Mesendoderm (in vitro differentiated cells): ENCODE results near the gene PPM1M.

Experiments
- DNase-seq: peaks from one replicate; pipeline ENCODE4 v3.0.0; 2013
- H2AK5ac ChIP-seq: 2 replicates; pipeline ENCODE4 v1.6.1; 2013; ENCODE audit warnings: low read length, inconsistent platforms
- H2BK120ac ChIP-seq: 2 replicates; pipeline ENCODE4 v1.6.1; 2013; ENCODE audit warnings: low read depth, mild to moderate bottlenecking, low read length, moderate library complexity, mixed read lengths
- H2BK15ac ChIP-seq: replicated peaks from 2 replicates; pipeline ENCODE4 v1.6.1; 2013; ENCODE audit warnings: low read depth, mild to moderate bottlenecking, moderate library complexity
- H2BK5ac ChIP-seq: 2 replicates; pipeline ENCODE4 v1.6.1; 2013; ENCODE audit warnings: low read length, inconsistent platforms
- H3K18ac ChIP-seq: 2 replicates; pipeline ENCODE4 v1.6.1; 2013; ENCODE audit warnings: mild to moderate bottlenecking, low read length, mixed read lengths
- H3K23ac ChIP-seq: one replicate; pipeline ENCODE4 v1.6.1; 2013; ENCODE audit warnings: low read length
- H3K27ac ChIP-seq: 2 replicates; pipeline ENCODE4 v1.5.1; 2013; ENCODE audit warnings: low read depth, mild to moderate bottlenecking, inconsistent platforms, low read length, moderate library complexity
- H3K27me3 ChIP-seq: 2 replicates; pipeline ENCODE4 v1.6.1; 2013; ENCODE audit warnings: low read length, control low read depth, mild to moderate bottlenecking, inconsistent platforms; ENCODE audit not compliant: insufficient read depth, poor library complexity
- H3K36me3 ChIP-seq: 2 replicates; pipeline ENCODE4 v1.6.1; 2013; ENCODE audit warnings: low read length, inconsistent platforms; ENCODE audit not compliant: control insufficient read depth, insufficient read depth
- H3K4ac ChIP-seq: one replicate; pipeline ENCODE4 v1.6.1; 2013; ENCODE audit warnings: low read depth, mild to moderate bottlenecking, low read length, moderate library complexity
- H3K4me1 ChIP-seq: 2 replicates; pipeline ENCODE4 v1.6.1; 2013; ENCODE audit warnings: low read depth, low read length, inconsistent platforms; ENCODE audit not compliant: control insufficient read depth
- H3K4me2 ChIP-seq: 2 replicates; pipeline ENCODE4 v1.6.1; 2013; ENCODE audit warnings: low read length
- H3K4me3 ChIP-seq: 2 replicates; pipeline ENCODE4 v1.5.1; 2013; ENCODE audit warnings: mild to moderate bottlenecking, low read length
- H3K56ac ChIP-seq: one replicate; pipeline ENCODE4 v1.6.1; 2013; ENCODE audit warnings: low read length
- H3K79me1 ChIP-seq: 2 replicates; pipeline ENCODE4 v1.6.1; 2013; ENCODE audit warnings: low read length, inconsistent platforms
- H3K79me2 ChIP-seq: 2 replicates; pipeline ENCODE4 v1.6.1; 2013; ENCODE audit warnings: mild to moderate bottlenecking, low read length; ENCODE audit not compliant: control insufficient read depth, insufficient read depth
- H3K9ac ChIP-seq: 2 replicates; pipeline ENCODE4 v1.6.1; 2013; ENCODE audit warnings: low read length, inconsistent platforms
- H4K5ac ChIP-seq: one replicate; pipeline ENCODE4 v1.6.1; 2013; ENCODE audit warnings: low read length
- H4K8ac ChIP-seq: one replicate; pipeline ENCODE4 v1.6.1; 2013; ENCODE audit warnings: low read depth, mild to moderate bottlenecking, control low read depth, low read length, moderate library complexity
- WGBS: extraction: QIAGEN DNeasy Blood & Tissue Kit; methylation state at CpG from one replicate; pipeline ENCODE4 v1.1.7; 2013; ENCODE audit warnings: low lambda C conversion rate, missing lambda C conversion rate; ENCODE audit not compliant: insufficient coverage; ENCODE audit errors: extremely low coverage; 5-methylcytosine and 5-hydroxymethylcytosine counted together

Gene PPM1M

DNA sequence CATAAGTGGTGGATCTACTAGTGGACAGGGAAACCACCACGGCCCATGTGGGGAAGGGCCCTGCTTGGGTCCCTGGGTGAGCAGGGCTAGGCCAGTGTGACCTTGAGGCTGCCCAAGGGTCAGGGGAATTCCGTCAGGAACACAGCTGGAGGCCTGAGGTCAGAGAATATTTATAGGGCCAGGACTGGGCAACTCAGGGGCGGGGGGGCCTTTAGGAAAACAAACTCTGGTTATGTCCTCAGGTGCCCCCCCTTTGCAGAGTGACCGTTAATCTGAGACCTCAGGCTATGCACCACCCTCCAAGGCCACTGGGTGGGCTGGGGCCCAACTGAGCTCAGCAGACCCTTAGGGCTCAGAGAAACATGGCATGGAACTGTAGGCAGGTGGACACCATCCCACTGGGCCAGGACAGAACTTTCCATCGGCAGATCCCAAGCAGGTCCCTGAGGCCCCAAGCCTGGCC, 9.1 kb upstream of the PPM1M start:
- no peak overlapping the region for H2AK5ac ChIP-seq
- no peak overlapping the region for H3K18ac ChIP-seq
- H3K4me1 ChIP-seq: peaks cover 13% of the 10 kb centered on the region
- H3K36me3 ChIP-seq: no peaks in the 10 kb centered on the region
- H3K4ac ChIP-seq: no peak overlapping the region
- H3K4me2 ChIP-seq: no peak overlapping the region
- no peak overlapping the region for H2BK120ac ChIP-seq
- no peak overlapping the region for H3K27ac ChIP-seq
- no peak overlapping the region for H3K56ac ChIP-seq
- H3K79me2 ChIP-seq: peaks cover 2% of the 10 kb centered on the region
- no peak overlapping the region for H3K23ac ChIP-seq
- peaks cover 4% of the 10 kb centered on the region for H3K79me1 ChIP-seq
- H4K8ac ChIP-seq: no peak overlapping the region
- WGBS: no CpG with 5 or more reads among the region's 5 CpGs
- H2BK5ac ChIP-seq: no peak overlapping the region
- no peak overlapping the region for H3K4me3 ChIP-seq
- H4K5ac ChIP-seq: no peak overlapping the region
- no peak overlapping the region for H3K9ac ChIP-seq
- H2BK15ac ChIP-seq: no peak overlapping the region
- H3K27me3 ChIP-seq: no peaks in the 10 kb centered on the region
- no peak for DNase-seq

DNA sequence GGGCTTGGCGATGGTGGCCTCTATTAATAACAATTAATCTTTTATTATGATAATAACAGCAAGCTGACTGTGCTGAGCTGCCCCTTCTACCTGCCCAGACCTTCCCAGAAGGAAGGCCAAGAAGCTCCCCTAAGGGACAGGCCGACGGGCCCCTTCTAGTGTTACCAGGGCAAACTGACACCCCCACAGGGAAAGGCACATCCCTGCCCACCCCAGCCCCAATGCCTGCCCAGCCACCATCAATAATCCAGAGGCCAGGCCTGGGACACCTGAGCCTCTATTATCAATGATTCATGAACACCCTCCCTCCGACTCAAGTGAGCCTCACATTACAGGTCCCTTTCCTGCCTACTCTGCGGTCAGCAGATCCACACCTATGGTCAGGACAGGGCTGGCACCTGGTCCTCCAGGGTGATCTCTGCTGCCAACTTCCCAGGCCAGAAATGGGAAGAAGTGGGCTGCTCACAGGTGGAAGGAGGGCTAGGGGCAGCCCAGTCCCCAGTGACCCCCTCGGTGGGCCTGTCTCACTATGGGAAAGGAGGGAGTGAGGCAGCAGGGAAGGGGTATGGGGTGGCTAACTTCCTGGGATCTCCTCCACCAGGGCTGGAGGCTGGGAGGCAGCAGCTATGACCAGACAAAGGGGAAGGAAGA, 8.4 kb upstream of the PPM1M start:
- no peaks in the 10 kb centered on the region for H3K36me3 ChIP-seq
- H4K8ac ChIP-seq: no peak overlapping the region
- H3K79me1 ChIP-seq: peaks cover 4% of the 10 kb centered on the region
- H2BK120ac ChIP-seq: no peak overlapping the region
- peak overlapping the region; percentile 47 for H3K9ac ChIP-seq
- no peak for DNase-seq
- H3K56ac ChIP-seq: peak overlapping the region; percentile 80
- no peak overlapping the region for H4K5ac ChIP-seq
- peak overlapping the region; percentile 13 for H3K27ac ChIP-seq
- H3K18ac ChIP-seq: no peak overlapping the region
- H3K23ac ChIP-seq: no peak overlapping the region
- H3K27me3 ChIP-seq: no peaks in the 10 kb centered on the region
- H3K4ac ChIP-seq: no peak overlapping the region
- peaks cover 13% of the 10 kb centered on the region for H3K4me1 ChIP-seq
- H2BK5ac ChIP-seq: no peak overlapping the region
- no peak overlapping the region for H2AK5ac ChIP-seq
- H2BK15ac ChIP-seq: no peak overlapping the region
- H3K4me3 ChIP-seq: no peak overlapping the region
- WGBS: no CpG with 5 or more reads among the region's 6 CpGs
- no peak overlapping the region for H3K4me2 ChIP-seq
- peaks cover 2% of the 10 kb centered on the region for H3K79me2 ChIP-seq

DNA sequence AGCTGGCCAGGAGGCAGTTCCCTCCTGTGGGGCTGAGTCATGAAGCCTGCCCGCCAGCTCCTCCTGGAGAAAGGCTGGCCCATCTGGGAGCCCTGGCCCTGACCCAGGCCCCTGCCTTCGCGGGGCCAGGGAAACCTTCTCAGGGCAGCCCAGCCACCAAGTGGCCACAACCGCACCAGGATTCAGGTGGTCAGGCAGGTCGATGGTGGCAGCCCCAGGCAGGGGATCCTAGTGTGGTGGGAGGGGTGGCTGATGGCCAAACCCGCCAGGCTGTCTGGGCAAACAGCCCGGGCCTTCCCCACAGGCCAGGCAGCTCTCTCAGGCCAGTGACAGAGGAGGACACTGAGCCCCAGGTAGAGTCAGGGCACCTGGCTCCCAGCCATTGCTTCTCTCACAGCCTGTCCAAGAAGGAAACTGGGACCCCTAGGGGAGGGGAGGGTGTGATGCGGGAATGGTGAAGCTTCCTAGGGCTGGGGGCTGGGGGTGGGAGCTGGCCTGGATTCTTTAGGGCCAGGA, 7.8 kb upstream of the PPM1M start:
- H3K4me2 ChIP-seq: peak overlapping the region; percentile 13
- no peak overlapping the region for H4K5ac ChIP-seq
- peak overlapping the region; percentile 13 for H3K27ac ChIP-seq
- WGBS: no CpG with 5 or more reads among the region's 8 CpGs
- no peak overlapping the region for H3K23ac ChIP-seq
- no peak overlapping the region for H2BK15ac ChIP-seq
- no peak overlapping the region for H2BK120ac ChIP-seq
- DNase-seq: peak; percentile 69
- H3K27me3 ChIP-seq: no peaks in the 10 kb centered on the region
- no peak overlapping the region for H3K18ac ChIP-seq
- no peaks in the 10 kb centered on the region for H3K36me3 ChIP-seq
- H2AK5ac ChIP-seq: no peak overlapping the region
- H3K79me1 ChIP-seq: peaks cover 4% of the 10 kb centered on the region
- H3K4ac ChIP-seq: no peak overlapping the region
- no peak overlapping the region for H2BK5ac ChIP-seq
- H3K4me3 ChIP-seq: no peak overlapping the region
- H3K56ac ChIP-seq: peak overlapping the region; percentile 80
- H3K79me2 ChIP-seq: peaks cover 2% of the 10 kb centered on the region
- H4K8ac ChIP-seq: no peak overlapping the region
- peaks cover 13% of the 10 kb centered on the region for H3K4me1 ChIP-seq
- peak overlapping the region; percentile 62 for H3K9ac ChIP-seq

DNA sequence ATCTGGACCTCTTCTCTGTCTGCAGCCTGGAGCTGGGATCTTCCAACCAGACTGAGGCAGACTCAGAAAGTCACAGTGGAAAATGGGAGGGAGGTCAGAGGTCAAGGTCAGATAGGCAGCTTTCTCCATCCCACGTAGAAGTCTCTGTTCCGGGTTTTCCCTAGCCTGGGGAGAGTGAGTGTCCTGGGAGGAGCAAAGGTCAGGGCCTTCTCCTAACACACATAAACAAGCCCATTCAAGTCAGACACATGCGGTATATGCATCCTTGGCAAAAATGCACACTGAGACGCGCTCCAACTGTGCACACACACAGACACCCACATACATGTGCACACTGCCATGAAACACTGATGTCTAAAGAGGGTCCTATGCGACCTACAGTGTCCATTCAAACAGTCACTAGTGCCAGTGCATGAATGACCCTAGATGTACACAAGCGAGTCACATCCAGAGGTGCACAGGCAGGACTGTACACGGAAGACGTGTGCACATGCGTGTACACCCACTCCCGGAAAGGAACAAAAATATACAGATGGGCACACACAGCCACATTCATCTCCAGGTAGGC, 7.3 kb upstream of the PPM1M start:
- Histone ChIP-seq H3K4ac (no peak overlapping the region), H3K18ac (no peak overlapping the region), H3K79me1 (peaks cover 4% of the 10 kb centered on the region), H3K23ac (no peak overlapping the region), H2BK120ac (no peak overlapping the region), H3K56ac (peak overlapping the region; percentile 83), H3K4me2 (peak overlapping the region; percentile 86), H4K8ac (no peak overlapping the region), H3K9ac (peak overlapping the region; percentile 62), H3K4me3 (peak overlapping the region; percentile 36), H3K27me3 (no peaks in the 10 kb centered on the region), H3K4me1 (peaks cover 13% of the 10 kb centered on the region), H2BK15ac (no peak overlapping the region), H4K5ac (no peak overlapping the region), H2AK5ac (no peak overlapping the region), H3K27ac (no peak overlapping the region), H3K79me2 (peaks cover 2% of the 10 kb centered on the region), H2BK5ac (no peak overlapping the region), H3K36me3 (no peaks in the 10 kb centered on the region)
- no CpG with 5 or more reads among the region's 11 CpGs for WGBS
- DNase-seq: no peak

DNA sequence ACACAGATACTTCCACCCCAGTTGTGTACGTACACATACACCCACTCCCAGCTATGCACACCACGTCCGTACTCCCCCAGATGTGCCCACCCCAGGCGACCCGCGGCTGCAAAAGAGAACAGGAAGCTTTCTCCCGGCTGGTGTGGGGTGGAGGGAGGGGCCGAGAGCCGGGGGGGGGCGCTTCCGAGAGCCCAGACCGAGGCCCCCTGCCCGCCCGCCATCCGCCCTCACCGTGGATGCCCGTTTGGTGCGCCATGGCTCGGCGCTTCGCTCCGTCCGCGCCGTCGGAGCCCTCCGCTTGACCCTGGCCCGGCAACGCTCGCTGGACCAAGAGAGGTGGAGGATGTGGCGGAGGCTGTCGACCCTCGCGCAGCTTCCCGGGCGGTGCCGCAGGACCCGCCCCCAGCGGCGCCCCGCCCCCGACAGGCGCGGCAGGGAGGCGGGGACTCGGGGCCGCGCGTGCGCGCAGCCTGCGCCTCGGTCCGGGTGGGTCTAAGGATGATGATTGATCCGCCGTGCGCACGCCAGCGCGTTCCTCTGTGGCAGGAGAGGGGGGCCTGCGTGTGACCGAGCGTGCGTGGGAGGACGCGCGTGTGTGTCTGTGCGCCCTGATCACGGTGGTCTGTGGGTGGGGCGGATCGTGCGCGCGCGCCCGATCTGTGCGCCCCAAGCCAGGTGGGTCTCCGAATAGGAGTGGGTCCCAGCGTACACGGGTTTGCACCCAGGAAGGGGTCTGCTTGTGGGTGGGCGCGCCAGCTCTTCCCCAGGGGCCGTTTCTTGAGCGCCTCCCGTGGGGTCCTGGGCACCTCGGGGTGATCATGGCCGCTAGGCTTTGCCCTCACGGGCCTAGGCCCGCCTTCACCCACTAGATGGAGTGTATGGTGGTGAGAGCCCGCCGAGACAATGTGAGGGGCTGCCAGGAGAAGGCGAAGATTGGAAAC, 6.5 kb upstream of the PPM1M start, which contains the start of gene TWF2:
TSS of gene TWF2 (minus strand) at position 398 of the 941 bp plus-strand sequence. CDS start at position 256, 142 bp downstream.
- H3K27me3 ChIP-seq: no peaks in the 10 kb centered on the region
- peak; percentile 85 for DNase-seq
- no peak within 1 kb of the TSS for H2BK120ac ChIP-seq
- H3K4me2 ChIP-seq: peak within 1 kb of the TSS; percentile 86
- H4K8ac ChIP-seq: no peak within 1 kb of the TSS
- H3K18ac ChIP-seq: peak within 1 kb of the TSS; percentile 94
- H3K23ac ChIP-seq: peak within 1 kb of the TSS; percentile 83
- H4K5ac ChIP-seq: no peak within 1 kb of the TSS
- peak within 1 kb of the TSS; percentile 100 for H3K56ac ChIP-seq
- H2BK15ac ChIP-seq: no peak within 1 kb of the TSS
- peaks cover 2% of the 10 kb centered on the region for H3K79me2 ChIP-seq
- H3K4me1 ChIP-seq: peaks cover 13% of the 10 kb centered on the region
- H2AK5ac ChIP-seq: no peak within 1 kb of the TSS
- H3K27ac ChIP-seq: no peak within 1 kb of the TSS
- H3K36me3 ChIP-seq: no peaks in the 10 kb centered on the region
- H3K9ac ChIP-seq: peak within 1 kb of the TSS; percentile 97
- H3K4ac ChIP-seq: peak within 1 kb of the TSS; percentile 17
- H2BK5ac ChIP-seq: peak within 1 kb of the TSS; percentile 87
- WGBS: no CpG with 5 or more reads among the region's 92 CpGs
- peak within 1 kb of the TSS; percentile 84 for H3K4me3 ChIP-seq
- H3K79me1 ChIP-seq: peaks cover 4% of the 10 kb centered on the region
